T-helper 17 cell (primary cell): ENCODE data around the gene TMEM253. TPM values are rescaled to one million over a fixed set of nuclear protein-coding genes. Genes with fewer than 3 reads are reported as not detected.

Experiments used
- ATAC-seq: fragments of 150-1000 bp; cut with Tn5 transposase; 2 replicates; pipeline ENCODE4 v1.10.0; 2021; ENCODE audit warnings: mild to moderate bottlenecking, moderate library complexity
- DNase-seq, 3 donors: peaks; one replicate each; pipeline versions ENCODE4 v3.0.0 to v3.0.0-alpha.2; 2020 to 2021
- H3K9me3 ChIP-seq: one replicate; pipeline ENCODE4 v1.7.0; 2013; ENCODE audit warnings: low read length, mild to moderate bottlenecking; ENCODE audit not compliant: control insufficient read depth, poor library complexity, severe bottlenecking
- H3K27ac Mint-ChIP-seq: one replicate; pipeline ENCODE4 v1.8.0; 2022; ENCODE audit warnings: mild to moderate bottlenecking, moderate library complexity, mixed read lengths
- H3K27me3 Mint-ChIP-seq: one replicate; pipeline ENCODE4 v1.8.0; 2022; ENCODE audit warnings: mixed read lengths
- H3K36me3 Mint-ChIP-seq: one replicate; pipeline ENCODE4 v1.8.0; 2022; ENCODE audit warnings: low read depth, mixed read lengths
- H3K4me1 Mint-ChIP-seq: one replicate; pipeline ENCODE4 v1.8.0; 2022; ENCODE audit warnings: mild to moderate bottlenecking, mixed read lengths
- H3K4me3 Mint-ChIP-seq: one replicate; pipeline ENCODE4 v1.8.0; 2022; ENCODE audit warnings: mild to moderate bottlenecking, moderate library complexity, mixed read lengths
- total RNA-seq, 4 donors: library from RNA in 2 of 4; stranded (reverse) in 2 of 4; gene quantifications; one replicate each; pipeline ENCODE4 v1.2.3 and lab custom pipeline; 2022 to 2026

The TMEM253 gene
- total RNA-seq, 2 donors from 2014 or later = 1.3 TPM; not detected in 1

DNA sequence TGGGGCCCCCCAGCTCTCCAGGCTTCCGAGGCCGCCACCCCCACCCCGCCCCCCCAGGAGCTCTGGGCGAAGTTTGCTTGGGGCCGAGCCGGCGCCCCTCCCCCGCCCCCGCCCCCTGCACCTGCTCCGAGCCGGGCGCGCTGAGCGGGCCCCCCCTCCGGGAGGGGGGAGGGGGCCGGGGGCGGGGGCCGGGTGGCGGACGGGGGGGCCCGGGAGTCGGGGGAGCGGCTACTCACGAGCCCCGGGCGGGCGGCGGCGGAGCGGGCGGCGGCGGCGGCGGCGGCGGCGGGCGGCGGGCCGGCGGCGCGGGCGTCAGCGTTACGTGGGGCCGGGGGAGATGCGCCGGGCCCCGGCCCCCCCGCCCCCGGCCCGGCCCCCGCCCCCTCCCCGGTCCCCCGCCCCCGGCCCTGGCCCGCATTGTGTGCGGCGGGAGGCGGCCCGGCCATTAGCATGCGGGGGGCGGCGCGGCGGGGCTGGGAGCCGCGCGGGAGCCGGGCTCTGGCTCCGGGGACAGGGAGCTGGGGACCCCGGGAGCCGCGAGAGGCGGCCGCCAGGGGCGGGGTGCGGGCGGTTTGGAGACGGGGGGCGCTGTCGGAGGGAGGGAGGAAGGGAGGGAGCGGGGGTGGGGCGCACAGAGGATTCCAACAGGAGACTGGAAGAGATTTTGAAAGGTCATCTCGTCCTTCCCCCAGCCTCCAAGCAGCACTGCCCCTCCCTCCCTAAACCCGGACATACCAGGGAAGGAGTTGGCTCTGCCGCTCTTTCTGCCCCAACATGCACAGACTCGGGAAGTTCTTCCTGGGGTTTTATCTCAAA is 2.6 kb upstream of the TMEM253 start, which contains the start of gene ZNF219:
ZNF219 (minus strand) TSS at position 580 of the 816 bp plus-strand sequence. CDS start 5,064 bp downstream, outside the sequence.
- H3K9me3 ChIP-seq = no peaks in the 10 kb centered on the region
- no peaks in the 10 kb centered on the region for H3K27me3 Mint-ChIP-seq
- peak; percentile 60 for ATAC-seq
- DNase-seq = peak in 2 of 3 donors; percentile 49 to 55
- H3K4me1 Mint-ChIP-seq = peaks cover 15% of the 10 kb centered on the region
- no peaks in the 10 kb centered on the region for H3K36me3 Mint-ChIP-seq
- H3K27ac Mint-ChIP-seq = peak within 1 kb of the TSS; percentile 89
- peak within 1 kb of the TSS; percentile 91 for H3K4me3 Mint-ChIP-seq

DNA sequence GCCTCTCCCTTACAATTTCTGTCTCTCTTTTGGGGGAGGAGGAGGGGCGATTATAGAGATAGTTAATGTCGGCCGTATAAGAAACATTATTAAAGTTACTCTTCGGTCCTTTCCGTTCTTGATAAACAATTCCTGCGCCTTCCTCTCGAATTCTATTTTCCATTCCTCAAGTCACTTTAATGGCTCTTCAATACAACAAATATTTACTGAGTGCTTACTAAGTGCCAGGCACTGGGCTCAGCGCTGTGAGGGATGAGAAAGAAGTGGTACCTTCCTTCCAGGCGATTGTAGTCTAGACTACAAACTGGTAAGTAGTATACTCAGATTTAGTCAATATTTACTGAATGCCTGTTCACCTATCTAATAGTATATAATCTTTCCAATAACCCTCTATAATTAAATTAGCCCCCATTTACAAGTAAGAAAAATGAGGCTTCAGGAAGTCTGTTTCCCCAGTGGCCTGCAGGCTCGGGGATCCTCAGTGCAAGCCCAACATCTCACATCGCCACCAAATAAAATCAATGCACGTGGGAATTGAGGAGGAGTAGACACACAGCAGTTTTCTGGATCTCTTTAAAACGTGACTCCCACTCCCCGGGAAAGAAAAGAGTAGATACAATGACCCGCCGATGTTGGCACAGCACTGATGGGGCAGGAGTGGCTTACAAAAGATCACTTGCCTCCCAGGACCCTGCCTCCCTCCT is 1.8 kb upstream of the TMEM253 start:
- H3K36me3 Mint-ChIP-seq = no peaks in the 10 kb centered on the region

GRCh38 chr14:21099596-21099985 is 1.3 kb upstream of the TMEM253 start:
- H3K27ac Mint-ChIP-seq = peak overlapping the region; percentile 81
- H3K27me3 Mint-ChIP-seq = no peaks in the 10 kb centered on the region
- ATAC-seq (no peak), DNase-seq (no peak)
- peak overlapping the region; percentile 91 for H3K4me3 Mint-ChIP-seq
- H3K9me3 ChIP-seq = no peaks in the 10 kb centered on the region
- H3K36me3 Mint-ChIP-seq = no peaks in the 10 kb centered on the region
- peaks cover 20% of the 10 kb centered on the region for H3K4me1 Mint-ChIP-seq

More for the DNA sequence above, 1.8 kb upstream of the TMEM253 start:
- no peaks in the 10 kb centered on the region for H3K9me3 ChIP-seq
- Mint-ChIP-seq H3K4me1 (peaks cover 18% of the 10 kb centered on the region), H3K4me3 (peak overlapping the region; percentile 91), H3K27ac (peak overlapping the region; percentile 81), H3K27me3 (no peaks in the 10 kb centered on the region)
- DNase-seq (no peak), ATAC-seq (no peak)

GRCh38 chr14:21101802-21102413 is 1.0 kb downstream of the TMEM253 start:
- H3K36me3 Mint-ChIP-seq = no peaks in the 10 kb centered on the region
- H3K4me1 Mint-ChIP-seq = peaks cover 25% of the 10 kb centered on the region
- DNase-seq = no peak
- no peak overlapping the region for H3K4me3 Mint-ChIP-seq
- no peaks in the 10 kb centered on the region for H3K9me3 ChIP-seq
- ATAC-seq = no peak
- peak overlapping the region; percentile 97 for H3K27ac Mint-ChIP-seq
- no peaks in the 10 kb centered on the region for H3K27me3 Mint-ChIP-seq

DNA sequence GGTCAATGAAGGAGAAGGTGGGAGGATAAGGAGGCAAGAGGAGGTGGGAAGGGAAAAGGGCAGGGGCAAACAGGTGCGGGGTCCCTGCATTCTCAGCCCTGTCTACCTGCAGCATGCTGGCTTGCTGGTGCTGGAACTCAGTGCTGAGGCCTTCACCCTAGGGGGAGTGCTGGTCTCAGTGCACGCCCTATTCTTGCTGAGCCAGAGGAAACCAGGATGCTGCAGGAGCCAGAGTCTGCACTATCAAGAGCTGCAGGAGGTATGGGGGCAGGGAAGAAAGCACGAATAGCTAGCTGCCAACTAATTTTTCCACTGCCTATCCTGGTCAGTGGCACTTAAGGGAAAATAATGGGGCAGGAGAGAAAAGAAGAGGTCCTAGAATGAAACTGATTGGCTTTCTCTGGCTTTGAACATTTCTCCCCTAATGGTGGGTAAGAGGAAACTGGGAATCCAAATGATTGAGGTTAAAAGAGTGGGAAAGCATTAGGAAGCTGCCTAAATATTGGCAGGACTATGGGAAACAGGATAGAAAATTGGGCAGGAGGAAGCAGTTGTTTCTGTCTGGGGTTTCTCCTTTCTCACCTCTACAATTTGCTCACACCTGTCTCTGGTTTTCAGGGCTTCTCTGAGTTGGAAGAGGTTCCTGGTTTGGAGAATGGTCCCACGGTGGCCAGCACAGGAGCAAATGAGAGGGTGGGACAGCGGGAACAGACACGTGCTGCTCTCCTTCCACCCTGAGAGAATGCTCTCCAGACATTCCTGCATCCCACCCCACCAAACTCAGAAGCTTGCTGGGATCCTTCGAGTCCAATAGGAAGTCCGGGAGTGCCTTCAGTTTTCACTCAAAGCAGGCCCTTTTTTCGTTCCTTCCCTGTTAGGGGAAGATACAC is 1.9 kb downstream of the TMEM253 start:
- H3K27ac Mint-ChIP-seq = peak overlapping the region; percentile 97

GRCh38 chr14:21103411-21103709 is 2.5 kb downstream of the TMEM253 start:
- Mint-ChIP-seq H3K4me1 (peaks cover 27% of the 10 kb centered on the region), H3K4me3 (peak overlapping the region; percentile 95), H3K36me3 (no peaks in the 10 kb centered on the region), H3K27ac (peak overlapping the region; percentile 97), H3K27me3 (no peaks in the 10 kb centered on the region)
- ATAC-seq (no peak), DNase-seq (no peak)
- H3K9me3 ChIP-seq = no peaks in the 10 kb centered on the region

More for the DNA sequence above, 1.9 kb downstream of the TMEM253 start:
- no peak for DNase-seq
- no peak for ATAC-seq
- Mint-ChIP-seq H3K27me3 (no peaks in the 10 kb centered on the region), H3K4me3 (peak overlapping the region; percentile 95), H3K4me1 (peaks cover 27% of the 10 kb centered on the region), H3K36me3 (no peaks in the 10 kb centered on the region)
- no peaks in the 10 kb centered on the region for H3K9me3 ChIP-seq

DNA sequence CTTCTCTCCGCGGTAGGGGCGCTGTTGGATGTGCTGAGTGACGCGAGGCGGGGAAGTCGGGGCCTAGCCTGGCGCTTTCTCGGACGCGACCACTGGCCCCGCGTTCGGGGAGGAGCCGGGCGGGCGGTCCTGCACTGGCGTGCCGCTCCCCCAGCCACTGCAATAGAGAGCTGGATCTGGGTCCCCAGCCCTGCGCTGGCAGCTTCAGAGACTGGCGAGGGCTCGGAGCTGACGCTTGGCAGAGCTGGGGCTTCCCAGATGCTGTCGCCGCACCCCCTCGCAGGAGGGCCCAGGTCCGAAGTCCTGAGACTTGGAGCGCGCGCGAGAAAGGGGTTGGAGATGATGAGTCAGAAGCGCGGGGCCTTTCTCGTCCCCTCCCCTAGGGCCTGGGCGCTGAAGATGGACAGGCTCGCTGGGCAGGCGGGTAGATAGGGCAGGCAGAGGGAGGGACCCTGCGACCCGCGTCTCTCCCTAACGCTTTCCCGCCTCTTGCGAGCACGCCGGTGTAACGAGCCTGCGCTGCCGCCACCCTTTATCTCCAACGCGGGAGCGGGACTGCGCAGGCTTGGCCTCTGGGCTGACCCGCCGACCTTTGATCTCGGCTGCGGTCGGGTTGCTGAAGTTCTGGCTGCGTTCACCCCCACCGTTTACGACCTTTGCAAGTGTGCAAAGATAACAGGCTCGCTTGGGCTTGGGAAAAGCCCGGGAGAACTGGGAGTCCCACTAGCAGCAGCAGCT is 3.0 kb downstream of the TMEM253 start:
- Mint-ChIP-seq H3K4me1 (peaks cover 24% of the 10 kb centered on the region), H3K36me3 (no peaks in the 10 kb centered on the region), H3K4me3 (peak overlapping the region; percentile 95), H3K27ac (peak overlapping the region; percentile 97), H3K27me3 (no peaks in the 10 kb centered on the region)
- peak; percentile 82 to 91 (median 83) for DNase-seq
- no peaks in the 10 kb centered on the region for H3K9me3 ChIP-seq
- peak; percentile 87 for ATAC-seq

GRCh38 chr14:21104448-21105060 is 3.7 kb downstream of the TMEM253 start:
- peak; percentile 53 for ATAC-seq
- Mint-ChIP-seq H3K27me3 (no peaks in the 10 kb centered on the region), H3K4me1 (peaks cover 18% of the 10 kb centered on the region), H3K27ac (peak overlapping the region; percentile 97), H3K4me3 (peak overlapping the region; percentile 95), H3K36me3 (no peaks in the 10 kb centered on the region)
- H3K9me3 ChIP-seq = no peaks in the 10 kb centered on the region
- DNase-seq = peak; percentile 35 to 47 (median 44)

DNA sequence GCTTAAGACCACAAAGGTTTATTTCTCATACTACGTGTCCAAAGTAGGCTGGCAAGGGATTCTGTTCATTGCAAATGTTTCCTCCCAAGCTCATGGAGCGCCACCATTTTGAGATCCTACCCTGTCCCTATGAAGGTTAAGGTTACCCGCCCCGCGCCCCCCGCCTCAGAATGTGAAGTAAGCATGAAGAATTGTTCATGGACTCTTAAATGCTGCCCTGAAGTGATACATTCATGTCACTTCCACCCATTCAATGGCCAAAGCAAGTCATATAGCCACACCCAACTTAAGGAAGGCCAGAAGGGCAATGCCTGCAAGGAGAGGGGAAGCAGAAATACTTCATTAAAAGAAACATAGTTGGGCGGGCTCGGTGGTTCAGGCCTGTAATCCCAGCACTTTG is 4.2 kb downstream of the TMEM253 start:
- Mint-ChIP-seq H3K27ac (peak overlapping the region; percentile 97), H3K4me1 (peaks cover 17% of the 10 kb centered on the region), H3K27me3 (no peaks in the 10 kb centered on the region), H3K36me3 (no peaks in the 10 kb centered on the region), H3K4me3 (no peak overlapping the region)
- ATAC-seq = no peak
- DNase-seq = no peak
- no peaks in the 10 kb centered on the region for H3K9me3 ChIP-seq

GRCh38 chr14:21106176-21106497 is 5.3 kb downstream of the TMEM253 start:
- Mint-ChIP-seq H3K27me3 (no peaks in the 10 kb centered on the region), H3K36me3 (no peaks in the 10 kb centered on the region), H3K27ac (no peak overlapping the region), H3K4me1 (peaks cover 17% of the 10 kb centered on the region), H3K4me3 (no peak overlapping the region)
- ATAC-seq = no peak
- DNase-seq = no peak
- no peaks in the 10 kb centered on the region for H3K9me3 ChIP-seq

DNA sequence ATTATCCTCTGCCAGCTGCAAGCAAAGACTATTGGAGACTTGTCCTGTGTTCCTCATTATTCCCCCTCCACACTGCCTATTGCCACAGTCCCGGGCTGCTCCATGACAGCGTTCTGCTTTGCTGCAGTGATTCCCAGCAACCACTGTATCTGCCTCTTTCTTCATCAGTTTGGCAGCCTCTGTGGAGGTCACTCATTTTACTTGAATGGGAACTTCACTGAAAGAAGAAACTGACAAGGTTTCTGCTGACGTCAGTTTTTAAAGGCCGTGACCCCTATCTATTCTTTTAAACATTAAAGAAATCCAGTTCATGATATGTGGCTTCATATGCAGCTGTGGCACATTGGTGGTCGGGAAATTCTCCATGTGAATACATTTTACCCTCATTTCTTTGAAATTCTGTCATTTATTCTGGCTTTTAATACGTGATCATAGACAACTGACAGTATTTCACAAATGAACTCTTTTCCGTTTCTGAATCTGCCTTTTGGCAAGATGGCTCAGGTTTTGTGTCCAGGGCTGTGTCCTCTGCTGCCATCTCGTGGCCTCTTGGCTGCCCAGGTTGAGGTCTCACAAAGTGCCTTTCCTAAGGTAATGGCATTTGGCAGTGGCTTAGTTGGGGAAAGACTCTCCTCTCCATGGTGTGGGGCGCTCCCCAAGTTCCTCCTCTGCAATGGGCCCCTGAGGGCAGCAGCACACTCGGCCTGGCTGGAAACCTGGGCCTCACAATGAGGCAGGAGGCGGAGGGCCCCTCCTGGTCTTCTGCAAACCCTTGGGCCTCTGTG is 5.8 kb downstream of the TMEM253 start:
- H3K36me3 Mint-ChIP-seq = no peaks in the 10 kb centered on the region
- H3K9me3 ChIP-seq = no peaks in the 10 kb centered on the region
- peak overlapping the region; percentile 32 for H3K27ac Mint-ChIP-seq
- H3K4me1 Mint-ChIP-seq = peaks cover 17% of the 10 kb centered on the region
- H3K27me3 Mint-ChIP-seq = no peaks in the 10 kb centered on the region
- ATAC-seq = no peak
- H3K4me3 Mint-ChIP-seq = peak overlapping the region; percentile 61
- peak; percentile 55 to 75 (median 57) for DNase-seq
